Hepatocyte (in vitro differentiated cells): ENCODE measurements around the gene PTPN1. TPM values are rescaled to one million over a fixed set of nuclear protein-coding genes. Genes with fewer than 3 reads are reported as not detected.

Experiments used
- DNase-seq: peaks from one replicate; pipeline ENCODE4 v3.0.0-alpha.2; 2016; ENCODE audit warnings: low spot score
- H2AFZ ChIP-seq: fragments of 200-600 bp; sonication (generic); 2 replicates; pipeline ENCODE4 v1.6.0; 2016; ENCODE audit warnings: antibody characterized with exemption, mild to moderate bottlenecking
- H3K27ac ChIP-seq: fragments of 200-600 bp; sonication (generic); 2 replicates; pipeline ENCODE4 v1.5.1; 2016; ENCODE audit warnings: mild to moderate bottlenecking
- H3K27me3 ChIP-seq: fragments of 200-600 bp; sonication (generic); 2 replicates; pipeline ENCODE4 v1.6.1; 2016
- H3K36me3 ChIP-seq: fragments of 200-600 bp; sonication (generic); replicated peaks from 2 replicates; pipeline ENCODE4 v1.5.1; 2016; ENCODE audit warnings: low read depth; ENCODE audit not compliant: insufficient read depth
- H3K4me1 ChIP-seq: fragments of 200-600 bp; sonication (generic); 2 replicates; pipeline ENCODE4 v1.5.1; 2016; ENCODE audit warnings: mild to moderate bottlenecking, moderate library complexity; ENCODE audit not compliant: insufficient read depth
- H3K4me2 ChIP-seq: fragments of 200-600 bp; sonication (generic); 2 replicates; pipeline ENCODE4 v1.6.0; 2016
- H3K4me3 ChIP-seq: fragments of 200-600 bp; sonication (generic); 2 replicates; pipeline ENCODE4 v1.5.1; 2016; ENCODE audit warnings: mild to moderate bottlenecking
- H3K79me2 ChIP-seq: fragments of 200-600 bp; sonication (generic); 2 replicates; pipeline ENCODE4 v1.6.0; 2017; ENCODE audit warnings: mild to moderate bottlenecking
- H3K9me2 ChIP-seq: fragments of 200-600 bp; sonication (generic); replicated peaks from 2 replicates; pipeline ENCODE4 v1.6.0; 2017; ENCODE audit warnings: mild to moderate bottlenecking; ENCODE audit not compliant: insufficient read depth
- H3K9me3 ChIP-seq: fragments of 200-600 bp; sonication (generic); 2 replicates; pipeline ENCODE4 v1.5.1; 2016; ENCODE audit warnings: low read depth, mild to moderate bottlenecking
- H4K20me1 ChIP-seq: fragments of 200-600 bp; sonication (generic); 2 replicates; pipeline ENCODE4 v1.6.0; 2016; ENCODE audit warnings: mild to moderate bottlenecking; ENCODE audit not compliant: insufficient read depth, poor library complexity, severe bottlenecking
- EZH2 ChIP-seq: fragments of 200-600 bp; sonication (generic); IDR thresholded peaks from 2 replicates; pipeline ENCODE4 v1.6.1; 2016; ENCODE audit warnings: antibody characterized with exemption, mild to moderate bottlenecking, borderline replicate concordance
- EZH2phosphoT487 ChIP-seq: fragments of 200-600 bp; sonication (generic); IDR thresholded peaks from one replicate; pipeline ENCODE4 v1.6.1; 2018; ENCODE audit warnings: antibody characterized with exemption, mild to moderate bottlenecking, low read depth, moderate library complexity; ENCODE audit not compliant: unreplicated experiment, severe bottlenecking
- WGBS: methylation state at CpG from one replicate; pipeline ENCODE4 v1.1.6; 2016; ENCODE audit warnings: low lambda C conversion rate; ENCODE audit errors: missing lambda C conversion rate; 5-methylcytosine and 5-hydroxymethylcytosine counted together
- polyA plus RNA-seq: library from polyadenylated mRNA; unstranded; fragments of >200 nt; fragmentation: Nextera tagmentation; extraction: Ambion mirVana; gene quantifications from 2 replicates; pipeline ENCODE4 v1.2.1, GENCODE V29; 2016
- total RNA-seq: library from RNA; depleted of rRNA; stranded (reverse); fragments of >200 nt; gene quantifications from 2 replicates; pipeline ENCODE4 v1.2.3, GENCODE V29; 2014
- TF ChIP-seq, protein P1 (sequence below): fragments of 200-600 bp; sonication (generic); IDR thresholded peaks from 2 replicates; pipeline ENCODE4 v1.5.1; 2016; ENCODE audit warnings: antibody characterized with exemption, mild to moderate bottlenecking; ENCODE audit not compliant: poor library complexity

The PTPN1 gene
- total and polyA plus RNA-seq, 2 experiments from 2014 or later: 22.0 to 32.1 TPM

DNA sequence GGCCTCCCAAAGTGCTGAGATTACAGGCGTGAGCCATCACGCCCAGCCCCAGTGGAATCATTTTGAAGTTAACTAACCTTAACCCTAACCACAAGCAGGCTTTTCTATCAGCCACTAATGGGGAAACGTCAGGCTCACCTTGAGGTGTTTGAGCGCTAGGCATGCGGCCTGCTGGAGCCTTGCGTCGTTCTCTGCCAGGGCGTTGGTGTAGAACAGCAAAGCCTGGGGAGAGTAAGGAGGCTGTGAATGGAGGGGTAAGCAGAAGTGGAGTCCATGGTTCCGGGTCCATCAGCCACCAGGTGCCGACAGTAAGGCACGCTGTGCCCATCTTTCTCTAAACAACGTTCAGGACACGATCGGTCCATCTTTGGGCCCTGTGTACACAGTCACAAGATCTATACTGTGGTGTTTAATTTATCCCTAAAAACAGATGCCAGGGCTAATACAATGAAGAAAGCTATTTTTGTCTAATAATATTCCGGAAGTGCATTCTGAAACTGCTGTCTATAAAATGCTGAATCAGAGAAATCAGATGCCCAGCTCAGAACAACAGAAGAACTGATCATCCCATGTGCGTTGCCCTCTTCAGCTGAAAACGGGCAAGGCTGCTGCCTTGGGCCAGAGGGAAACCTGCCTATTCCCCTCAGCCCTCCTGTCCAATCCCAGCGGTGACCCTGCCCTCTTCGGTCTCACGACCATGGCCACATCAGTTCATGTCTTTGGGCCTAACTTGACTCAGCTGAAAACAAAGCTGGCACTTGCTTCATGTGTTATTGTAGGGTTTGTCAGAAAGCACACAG is 79.6 kb downstream of the PTPN1 start:
- H4K20me1 ChIP-seq: no peaks in the 10 kb centered on the region
- no peaks in the 10 kb centered on the region for H3K36me3 ChIP-seq
- no peak for DNase-seq
- no peak overlapping the region for H3K4me3 ChIP-seq
- TF ChIP-seq, protein P1, sequence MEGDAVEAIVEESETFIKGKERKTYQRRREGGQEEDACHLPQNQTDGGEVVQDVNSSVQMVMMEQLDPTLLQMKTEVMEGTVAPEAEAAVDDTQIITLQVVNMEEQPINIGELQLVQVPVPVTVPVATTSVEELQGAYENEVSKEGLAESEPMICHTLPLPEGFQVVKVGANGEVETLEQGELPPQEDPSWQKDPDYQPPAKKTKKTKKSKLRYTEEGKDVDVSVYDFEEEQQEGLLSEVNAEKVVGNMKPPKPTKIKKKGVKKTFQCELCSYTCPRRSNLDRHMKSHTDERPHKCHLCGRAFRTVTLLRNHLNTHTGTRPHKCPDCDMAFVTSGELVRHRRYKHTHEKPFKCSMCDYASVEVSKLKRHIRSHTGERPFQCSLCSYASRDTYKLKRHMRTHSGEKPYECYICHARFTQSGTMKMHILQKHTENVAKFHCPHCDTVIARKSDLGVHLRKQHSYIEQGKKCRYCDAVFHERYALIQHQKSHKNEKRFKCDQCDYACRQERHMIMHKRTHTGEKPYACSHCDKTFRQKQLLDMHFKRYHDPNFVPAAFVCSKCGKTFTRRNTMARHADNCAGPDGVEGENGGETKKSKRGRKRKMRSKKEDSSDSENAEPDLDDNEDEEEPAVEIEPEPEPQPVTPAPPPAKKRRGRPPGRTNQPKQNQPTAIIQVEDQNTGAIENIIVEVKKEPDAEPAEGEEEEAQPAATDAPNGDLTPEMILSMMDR: no peak
- TF ChIP-seq EZH2phosphoT487: no peak
- no peak for TF ChIP-seq EZH2
- no peaks in the 10 kb centered on the region for H3K9me3 ChIP-seq
- no peaks in the 10 kb centered on the region for H3K9me2 ChIP-seq
- H2AFZ ChIP-seq: no peak overlapping the region
- H3K27ac ChIP-seq: no peak overlapping the region
- no peaks in the 10 kb centered on the region for H3K79me2 ChIP-seq
- H3K4me2 ChIP-seq: no peak overlapping the region
- 94% methylated on average over 20 of the region's 20 CpGs for WGBS
- no peaks in the 10 kb centered on the region for H3K4me1 ChIP-seq
- no peaks in the 10 kb centered on the region for H3K27me3 ChIP-seq

DNA sequence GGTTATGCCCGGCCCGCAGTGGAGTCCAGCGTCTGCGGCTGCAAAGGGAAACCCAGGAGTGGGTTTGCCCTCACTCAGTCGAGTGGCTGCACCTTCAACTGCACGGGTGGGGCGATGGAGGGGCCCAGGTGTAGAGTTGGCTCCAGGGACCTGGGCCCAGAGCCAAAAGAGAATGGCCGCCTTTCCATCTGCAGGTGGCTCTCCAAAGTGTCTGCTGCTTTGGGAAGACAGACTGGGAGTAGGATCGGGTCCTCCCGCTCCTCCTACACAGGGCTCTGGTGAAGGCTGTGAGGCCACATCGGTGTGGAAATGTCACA is 80.1 kb downstream of the PTPN1 start:
- Histone ChIP-seq H3K79me2 (no peaks in the 10 kb centered on the region), H3K27me3 (no peaks in the 10 kb centered on the region), H3K4me3 (no peak overlapping the region), H4K20me1 (no peaks in the 10 kb centered on the region), H3K9me3 (no peaks in the 10 kb centered on the region), H3K4me1 (no peaks in the 10 kb centered on the region), H3K4me2 (no peak overlapping the region), H3K9me2 (no peaks in the 10 kb centered on the region), H3K36me3 (no peaks in the 10 kb centered on the region), H2AFZ (no peak overlapping the region), H3K27ac (no peak overlapping the region)
- WGBS: 94% methylated on average over 11 of the region's 11 CpGs
- TF ChIP-seq, protein P1: no peak
- TF ChIP-seq EZH2phosphoT487: no peak
- no peak for TF ChIP-seq EZH2
- DNase-seq: no peak

GRCh38 chr20:50591233-50591852 is 81.2 kb downstream of the PTPN1 start:
- H4K20me1 ChIP-seq: no peaks in the 10 kb centered on the region
- no peaks in the 10 kb centered on the region for H3K9me3 ChIP-seq
- WGBS: 91% methylated on average over 5 of the region's 5 CpGs
- no peak for DNase-seq
- no peak overlapping the region for H3K4me2 ChIP-seq
- TF ChIP-seq, protein P1: no peak
- no peaks in the 10 kb centered on the region for H3K79me2 ChIP-seq
- no peaks in the 10 kb centered on the region for H3K36me3 ChIP-seq
- H3K27ac ChIP-seq: no peak overlapping the region
- H3K27me3 ChIP-seq: no peaks in the 10 kb centered on the region
- no peaks in the 10 kb centered on the region for H3K9me2 ChIP-seq
- peaks cover 4% of the 10 kb centered on the region for H3K4me1 ChIP-seq
- H2AFZ ChIP-seq: no peak overlapping the region
- H3K4me3 ChIP-seq: no peak overlapping the region
